Activated CD8-positive, alpha-beta memory T cell treated with anti-CD3 and anti-CD28 coated beads for 24 hours (primary cell): Measurements from ENCODE around the gene ZPBP.
A peak's percentile ranks its signal among the peaks of the same experiment; 100 is the strongest.
"Not testable (repeated sequence)": the region's sequence is repeated elsewhere in the genome, so short reads cannot be mapped to it uniquely, and the experiment has no call there.

Source experiments
- DNase-seq: peaks from one replicate; pipeline ENCODE4 v3.0.0-alpha.2; 2020

ZPBP gene, protein sequence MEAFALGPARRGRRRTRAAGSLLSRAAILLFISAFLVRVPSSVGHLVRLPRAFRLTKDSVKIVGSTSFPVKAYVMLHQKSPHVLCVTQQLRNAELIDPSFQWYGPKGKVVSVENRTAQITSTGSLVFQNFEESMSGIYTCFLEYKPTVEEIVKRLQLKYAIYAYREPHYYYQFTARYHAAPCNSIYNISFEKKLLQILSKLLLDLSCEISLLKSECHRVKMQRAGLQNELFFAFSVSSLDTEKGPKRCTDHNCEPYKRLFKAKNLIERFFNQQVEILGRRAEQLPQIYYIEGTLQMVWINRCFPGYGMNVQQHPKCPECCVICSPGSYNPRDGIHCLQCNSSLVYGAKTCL

GRCh38 chr7:50092579-50093491 lies at the start of gene ZPBP:
Gene ZPBP (minus strand): TSS chr7:50093246. CDS start chr7:50093194, 52 bp downstream.
- DNase-seq, result peak; percentile 86

DNA sequence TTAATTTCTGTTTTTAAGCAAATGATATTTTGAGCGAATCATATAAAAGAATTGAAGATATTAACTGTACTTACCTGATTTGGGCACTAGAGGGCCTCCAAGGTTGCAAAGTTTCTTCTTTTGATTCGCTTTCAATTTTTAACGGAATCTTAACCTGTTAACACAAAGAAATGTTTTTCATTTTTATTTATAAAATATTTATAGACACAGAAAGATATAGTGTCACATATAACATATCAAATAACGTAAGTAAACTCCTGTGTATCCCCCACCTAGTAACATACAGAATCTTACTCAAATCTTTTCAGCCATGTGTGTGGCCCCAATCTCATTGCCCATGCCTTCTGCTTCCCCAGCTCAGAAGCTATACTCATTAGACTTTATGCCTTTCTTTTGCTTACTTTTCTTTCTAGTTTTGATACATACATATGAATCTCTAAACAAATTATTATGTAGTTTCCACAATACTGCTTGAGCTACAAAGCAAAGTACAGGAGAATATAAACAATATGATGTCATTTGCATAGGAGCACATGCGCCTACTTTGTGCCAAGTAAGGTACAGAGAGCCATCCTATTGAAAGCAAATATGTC lies 49.5 kb upstream of the ZPBP start:
- DNase-seq, result no peak

DNA sequence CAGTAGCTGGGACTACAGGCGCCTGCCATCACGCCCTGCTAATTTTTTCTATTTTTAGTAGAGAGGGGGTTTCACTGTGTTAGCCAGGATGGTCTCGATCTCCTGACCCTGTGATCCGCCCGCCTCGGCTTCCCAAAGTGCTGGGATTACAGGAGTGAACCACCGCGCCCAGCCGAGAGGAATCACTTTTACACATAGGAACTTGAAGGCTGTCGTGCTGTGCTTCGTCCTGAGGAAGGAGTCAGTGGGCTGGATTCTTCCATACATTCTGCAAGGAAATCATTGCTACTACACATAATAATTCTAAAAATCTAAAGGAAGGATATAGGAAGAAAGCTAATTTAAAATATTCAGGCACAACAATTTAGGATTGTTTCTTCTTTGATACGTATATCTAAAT lies 48.8 kb upstream of the ZPBP start:
- no peak for DNase-seq

- no peak for DNase-seq
Measured at GRCh38 chr7:50141131-50141530, 48.1 kb upstream of the ZPBP start.

DNA sequence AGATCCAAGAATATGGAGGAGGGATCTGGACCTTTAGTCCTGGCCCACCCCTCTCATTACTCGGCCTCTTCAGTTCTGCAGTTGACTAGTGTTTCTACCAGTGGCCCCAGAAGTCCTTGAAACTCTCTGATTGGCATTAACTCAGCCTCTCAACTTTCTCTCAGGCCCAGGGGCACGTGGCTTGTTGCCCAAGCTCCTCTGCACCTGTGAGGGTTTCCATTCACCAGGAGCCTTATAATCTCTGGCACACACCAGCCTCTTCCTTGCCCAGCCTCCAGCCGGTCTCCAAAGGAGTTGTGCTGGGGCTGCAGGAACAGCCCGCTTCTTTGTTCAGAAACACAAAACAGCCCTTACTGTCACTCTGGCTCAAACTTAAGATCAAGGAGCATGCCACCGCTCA lies 47.6 kb upstream of the ZPBP start:
- DNase-seq, result no peak

- no peak for DNase-seq
Measured at GRCh38 chr7:50138101-50138500, 45.1 kb upstream of the ZPBP start.

DNA sequence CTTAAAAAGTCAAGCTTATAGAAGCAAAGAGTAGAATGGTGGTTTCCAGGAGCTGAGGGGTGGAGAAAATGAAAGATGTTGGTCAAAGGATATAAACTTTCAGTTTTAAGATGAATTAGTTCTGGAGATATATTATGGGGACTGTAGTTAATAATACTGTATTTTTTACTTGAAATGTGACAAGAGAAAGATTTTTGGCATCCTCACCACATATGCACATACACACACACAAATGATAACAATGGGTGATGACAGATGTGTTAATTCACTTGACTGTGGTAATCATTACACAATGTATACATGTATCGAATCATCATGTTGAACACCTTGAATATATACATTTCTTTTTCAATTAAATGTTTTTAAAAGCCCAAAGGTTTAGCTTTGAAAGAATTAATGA lies 32.7 kb upstream of the ZPBP start:
- DNase-seq, result no peak

DNA sequence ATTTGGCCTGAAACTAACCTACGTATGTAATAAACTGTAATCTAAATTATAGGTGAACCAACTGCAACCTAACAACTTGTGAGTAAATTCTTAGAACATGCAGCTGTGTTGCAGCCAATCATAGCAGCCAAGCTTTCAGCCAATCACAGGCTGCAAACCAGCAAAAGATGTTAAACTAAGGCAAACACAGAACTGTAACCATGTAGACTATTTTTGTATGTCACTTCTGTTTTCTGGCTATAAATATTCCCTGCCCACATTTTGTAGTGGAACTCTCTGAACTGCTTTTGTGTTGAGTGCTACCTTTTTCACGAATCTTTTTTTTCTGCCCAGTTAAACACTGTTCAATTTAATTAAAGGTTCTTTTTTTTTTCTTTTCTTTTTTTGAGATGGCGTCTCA lies 28.2 kb upstream of the ZPBP start:
- no peak for DNase-seq

- DNase-seq, result no peak
Measured at GRCh38 chr7:50119815-50120637, 27.0 kb upstream of the ZPBP start.

DNA sequence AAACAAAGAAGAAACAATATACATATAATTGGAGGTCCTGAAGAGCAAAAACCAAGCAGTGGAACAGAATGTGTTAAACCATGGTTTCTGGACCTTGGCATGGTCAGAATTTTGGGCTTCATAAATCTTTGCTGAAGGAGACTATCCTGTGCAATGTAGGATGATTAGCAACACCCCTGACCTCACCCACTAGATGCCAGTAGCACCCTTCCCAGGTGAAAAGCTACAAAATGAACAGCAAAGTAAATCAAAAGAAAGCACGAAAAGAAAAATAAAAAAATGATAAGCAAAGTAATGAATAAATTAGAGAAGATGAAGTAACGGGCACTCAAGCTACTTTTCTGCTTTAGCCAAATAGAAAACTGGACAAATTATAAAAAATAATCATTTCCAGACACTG lies 19.2 kb upstream of the ZPBP start:
- no peak for DNase-seq

GRCh38 chr7:50101873-50102272 lies 8.8 kb upstream of the ZPBP start:
- no peak for DNase-seq

DNA sequence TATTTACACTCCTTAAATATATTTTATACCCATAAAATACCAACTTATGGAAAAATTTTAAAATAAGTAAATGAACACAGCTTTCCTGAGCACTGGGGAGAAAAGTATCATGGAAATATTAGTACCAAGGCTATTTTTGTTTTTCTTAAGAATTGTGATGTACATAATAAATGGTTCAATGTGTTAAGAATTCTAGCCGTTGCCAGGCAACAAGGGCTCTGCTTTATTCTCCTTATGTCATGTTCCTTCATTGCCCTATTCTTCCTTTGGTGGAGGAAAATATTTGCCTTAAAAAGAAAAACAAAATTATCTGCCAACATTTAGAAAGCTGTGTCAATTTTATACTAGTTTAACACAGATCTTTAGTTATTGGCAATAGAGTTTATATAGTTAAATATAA lies 2.6 kb upstream of the ZPBP start:
- DNase-seq, result no peak

DNA sequence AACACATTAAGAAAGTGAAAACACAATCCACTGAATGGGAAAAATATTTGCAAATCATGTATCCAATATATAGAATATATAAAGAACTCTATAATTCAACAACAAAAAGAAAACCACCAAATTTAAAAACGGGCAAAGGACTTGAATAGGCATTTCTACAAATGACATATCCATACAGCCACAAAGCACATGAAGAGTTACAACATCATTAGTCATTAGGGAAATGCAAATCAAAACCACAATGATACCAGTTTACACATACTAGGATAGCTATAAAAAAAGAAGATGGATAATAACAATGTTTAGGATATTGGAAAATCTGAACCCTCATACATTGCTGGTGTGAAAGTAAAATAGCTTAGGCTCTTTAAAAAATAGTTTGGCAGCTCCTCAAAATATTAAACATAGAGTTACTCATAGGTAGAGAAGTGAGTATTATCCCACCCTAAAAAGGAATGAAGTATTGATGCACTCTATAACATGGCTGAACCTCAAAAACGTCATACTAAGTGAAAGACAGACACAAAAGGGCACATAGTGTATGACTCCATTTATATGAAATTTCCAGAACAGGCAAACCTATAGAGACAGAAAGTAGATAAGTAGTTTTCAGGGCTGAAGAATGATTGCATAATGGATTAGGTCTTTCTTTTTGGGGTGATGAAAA lies 4.5 kb downstream of the ZPBP start:
- DNase-seq, result no peak

DNA sequence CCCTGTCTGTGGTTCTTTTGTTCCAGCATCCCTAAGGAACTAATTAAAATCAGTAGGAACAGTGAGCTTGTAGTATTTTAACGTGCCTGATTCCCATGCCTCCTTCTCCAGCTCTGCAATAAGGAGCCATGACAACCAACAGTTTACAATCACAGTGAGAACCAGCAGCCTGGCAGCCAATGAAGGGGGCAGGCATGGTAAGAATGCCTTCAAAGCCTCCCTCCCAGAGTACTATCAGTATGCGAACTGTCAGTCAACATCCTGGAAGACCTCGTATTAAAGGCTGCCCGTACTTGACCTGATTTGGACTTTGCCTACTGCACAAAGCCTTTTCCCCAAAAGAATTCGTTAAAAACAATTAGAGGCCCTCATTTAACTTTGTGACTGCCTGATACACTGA lies 7.7 kb downstream of the ZPBP start:
- no peak for DNase-seq

DNA sequence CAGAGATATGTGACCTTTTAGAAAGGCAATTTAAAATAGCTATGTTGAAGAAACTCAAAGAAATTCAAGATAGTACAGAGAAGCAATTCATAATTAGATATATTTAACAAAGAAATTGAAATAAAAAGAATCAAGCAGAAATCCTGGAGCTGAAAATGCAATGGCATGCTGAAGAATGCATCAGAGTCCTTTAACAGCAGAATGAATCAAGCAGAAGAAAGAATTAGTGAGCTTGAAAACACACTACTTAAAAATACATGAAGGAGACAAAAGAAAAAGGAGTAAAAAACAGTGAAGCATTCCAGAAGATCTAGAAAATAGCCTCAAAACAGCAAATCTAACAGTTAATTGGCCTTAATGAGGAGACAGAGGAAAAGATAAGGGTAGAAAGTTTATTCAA lies 20.0 kb downstream of the ZPBP start:
- DNase-seq, result no peak

- DNase-seq, result no peak
Measured at GRCh38 chr7:50069613-50070012, 23.4 kb downstream of the ZPBP start.

DNA sequence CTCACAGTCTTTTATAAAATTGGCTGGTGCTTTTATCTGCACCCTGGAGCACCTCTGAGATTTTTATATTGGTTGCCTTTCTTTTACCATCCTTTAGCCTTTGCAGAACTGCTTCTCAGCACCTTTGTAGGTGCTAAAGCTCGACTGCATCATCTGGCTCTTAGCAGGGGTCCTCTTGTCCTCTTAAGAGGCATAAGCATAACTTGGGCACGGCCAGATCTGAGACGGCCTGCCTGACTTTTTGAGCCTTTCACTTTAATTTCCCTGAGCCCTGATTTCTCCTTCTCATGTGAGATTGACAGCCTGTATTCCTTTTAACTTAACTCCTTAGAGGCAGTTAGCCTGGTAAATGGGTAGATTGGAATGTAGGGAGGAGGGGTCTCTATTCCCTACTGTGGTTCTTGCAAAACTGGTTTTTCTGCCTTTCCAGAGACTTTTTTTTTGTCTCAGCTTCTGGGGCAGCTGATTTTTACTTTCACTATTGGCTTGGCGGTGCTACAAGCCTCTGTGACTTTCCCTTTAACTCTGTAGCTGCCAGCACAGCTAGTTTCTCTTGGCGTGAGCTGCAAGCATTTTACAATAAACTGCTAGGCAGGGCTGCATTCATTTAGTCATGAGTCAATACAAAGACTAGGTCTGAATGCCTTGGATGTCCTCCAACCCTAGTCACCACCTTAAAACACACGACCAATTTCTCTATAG lies 24.0 kb downstream of the ZPBP start:
- DNase-seq, result no peak

- no peak for DNase-seq
Measured at GRCh38 chr7:50068026-50068425, 25.0 kb downstream of the ZPBP start.

- DNase-seq, result no peak
Measured at GRCh38 chr7:50062951-50063350, 30.1 kb downstream of the ZPBP start.

DNA sequence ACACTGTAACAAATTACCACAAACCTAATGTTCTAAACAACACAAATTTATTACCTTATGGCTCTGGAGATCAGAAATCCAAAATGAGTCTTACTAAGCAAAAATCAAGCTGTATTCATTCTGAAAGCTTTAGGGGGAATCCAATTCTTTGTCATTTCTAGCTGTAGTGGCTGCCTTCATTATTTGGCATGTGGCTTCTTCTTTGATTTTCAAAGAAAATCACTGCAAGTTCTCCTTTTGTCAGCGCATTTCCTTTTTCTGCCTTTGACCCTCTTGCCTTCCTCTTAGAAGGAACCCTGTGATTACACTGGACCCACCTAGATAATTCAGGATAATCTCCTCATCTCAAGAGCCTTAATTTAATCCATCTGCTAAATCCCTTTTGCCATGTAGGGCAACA lies 36.9 kb downstream of the ZPBP start:
- DNase-seq, result no peak

- DNase-seq, result no peak
Measured at GRCh38 chr7:50047716-50048115, 45.3 kb downstream of the ZPBP start.

DNA sequence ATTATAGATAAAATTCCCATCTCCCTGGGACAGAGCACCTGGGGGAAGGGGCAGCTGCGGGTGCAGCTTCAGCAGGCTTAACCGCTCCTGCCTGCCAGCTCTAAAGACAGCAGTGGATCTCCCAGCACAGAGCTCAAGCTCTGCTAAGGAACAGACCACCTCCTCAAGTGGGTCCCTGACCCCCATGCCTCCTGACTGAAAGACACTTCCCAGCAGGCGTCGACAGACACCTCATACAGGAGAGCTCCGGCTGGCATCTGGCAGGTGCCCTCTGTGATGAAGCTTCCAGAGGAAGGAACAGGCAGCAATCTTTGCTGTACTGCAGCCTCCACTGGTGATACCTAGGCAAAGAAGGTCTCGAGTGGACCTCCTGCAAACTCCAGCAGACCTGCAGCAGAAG lies 51.9 kb downstream of the ZPBP start:
- not testable (repeated sequence) for DNase-seq
